Activated CD4-positive, alpha-beta T cell treated with anti-CD3 and anti-CD28 coated beads, Interleukin-2, amount 50 U/mL, for 4 hours (primary cell): ENCODE data around the gene GRM8.

Experiments
- DNase-seq, 2 experiments: peaks; one replicate each; pipeline ENCODE4 v3.0.0-alpha.2; 2020

The GRM8 gene

GRCh38 chr7:126411032-126411820, 841.5 kb downstream of the GRM8 start:
- no peak for DNase-seq

GRCh38 chr7:126403040-126403439, 849.7 kb downstream of the GRM8 start:
- no peak for DNase-seq

DNA sequence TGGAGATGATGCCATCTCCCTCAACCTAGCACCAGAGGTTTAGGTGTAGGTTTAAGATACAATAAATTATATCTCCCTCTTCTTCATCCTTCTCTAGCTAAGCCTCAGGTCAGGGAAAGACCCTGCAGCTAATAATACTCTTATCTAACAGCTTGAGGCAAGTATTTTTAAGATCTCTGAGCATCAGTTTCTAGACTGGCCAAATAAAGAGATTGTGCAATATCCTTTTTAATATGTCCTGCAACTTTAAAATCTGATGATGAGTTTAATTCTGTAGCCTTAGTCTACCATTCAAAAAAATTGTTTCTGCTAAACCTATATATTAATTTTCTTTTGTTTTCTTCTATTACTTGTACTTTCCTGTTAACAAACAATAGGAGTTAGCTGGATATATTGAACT, 850.8 kb downstream of the GRM8 start:
- DNase-seq = no peak

DNA sequence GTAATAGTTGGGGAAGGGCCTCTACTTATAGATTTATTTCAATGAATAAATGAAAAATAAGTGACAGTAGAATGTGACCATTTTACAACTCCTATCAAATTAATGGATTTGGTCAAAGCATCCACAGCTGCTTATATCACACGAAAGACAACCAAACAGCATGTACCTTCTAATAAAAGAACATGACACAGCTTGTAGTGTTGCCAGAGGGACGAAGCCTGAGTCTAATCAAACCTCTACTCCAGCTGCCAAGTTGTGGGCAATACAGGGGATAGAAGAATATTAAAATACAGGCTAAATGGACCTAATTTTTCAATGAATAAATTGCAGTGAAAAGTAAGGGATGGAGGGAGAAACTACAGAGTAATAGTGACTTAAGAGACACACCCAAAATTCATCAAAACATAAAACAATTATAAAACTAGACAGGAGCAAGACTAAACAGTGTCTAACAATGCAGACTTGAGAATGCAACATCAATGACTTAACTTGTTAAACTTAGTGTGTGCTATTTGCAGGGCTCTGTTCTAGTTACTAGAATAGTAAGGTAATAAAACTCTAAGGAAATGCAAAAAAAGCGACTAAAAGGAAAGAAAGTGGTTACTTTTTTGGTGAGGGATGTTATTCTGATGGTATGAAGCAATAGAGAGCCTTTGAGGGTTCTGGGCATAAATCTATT, 853.8 kb downstream of the GRM8 start:
- DNase-seq = no peak

DNA sequence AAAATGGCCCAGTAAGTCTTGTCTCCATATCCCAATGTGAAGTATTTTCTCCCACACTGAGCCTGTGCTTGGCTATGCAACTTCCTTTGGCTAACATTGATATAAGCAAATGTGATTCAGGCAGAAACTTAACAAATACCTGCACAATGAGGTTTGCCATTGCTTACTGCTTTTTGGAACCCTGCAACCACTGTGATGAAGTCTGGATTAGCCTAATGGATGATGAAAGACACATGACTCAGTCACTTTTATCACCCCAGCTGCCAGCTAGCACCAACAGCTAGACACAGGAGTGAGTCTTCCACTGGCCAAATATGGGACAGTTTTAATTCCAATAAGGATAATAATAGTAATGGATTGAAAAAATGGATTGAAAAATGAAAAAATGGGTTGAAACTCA, 854.5 kb downstream of the GRM8 start:
- DNase-seq = no peak

DNA sequence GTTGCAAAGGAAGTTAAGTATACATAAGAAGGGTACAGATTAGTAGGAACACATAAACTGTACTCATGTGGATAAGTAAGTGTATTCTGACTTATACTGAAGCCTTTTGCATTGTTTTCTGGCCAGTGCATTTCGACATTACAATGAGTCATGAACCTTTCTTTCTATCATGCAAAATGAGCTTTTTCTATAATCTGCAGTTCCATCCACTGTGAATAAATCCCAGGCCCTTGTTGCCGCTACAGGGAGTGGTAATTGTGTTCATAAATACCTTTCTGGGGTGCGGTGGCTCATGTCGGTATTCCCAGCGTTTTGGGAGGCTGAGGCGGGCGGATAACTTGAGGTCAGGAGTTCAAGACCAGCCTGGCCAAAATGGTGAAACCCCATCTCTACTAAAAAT, 858.3 kb downstream of the GRM8 start:
- no peak for DNase-seq
